Dermis lymphatic vessel endothelial cell (primary cell): Measurements from ENCODE around the gene TYK2. TPM values are rescaled to one million over a fixed set of nuclear protein-coding genes. Genes with fewer than 3 reads are reported as not detected.

Source experiments
- total RNA-seq: library from RNA; depleted of rRNA; stranded (reverse); fragments of >200 nt; gene quantifications from 2 replicates; pipeline ENCODE4 v1.2.1, GENCODE V29; 2014

TYK2 gene
- 55.4 and 56.3 TPM in 2 replicates for total RNA-seq

DNA sequence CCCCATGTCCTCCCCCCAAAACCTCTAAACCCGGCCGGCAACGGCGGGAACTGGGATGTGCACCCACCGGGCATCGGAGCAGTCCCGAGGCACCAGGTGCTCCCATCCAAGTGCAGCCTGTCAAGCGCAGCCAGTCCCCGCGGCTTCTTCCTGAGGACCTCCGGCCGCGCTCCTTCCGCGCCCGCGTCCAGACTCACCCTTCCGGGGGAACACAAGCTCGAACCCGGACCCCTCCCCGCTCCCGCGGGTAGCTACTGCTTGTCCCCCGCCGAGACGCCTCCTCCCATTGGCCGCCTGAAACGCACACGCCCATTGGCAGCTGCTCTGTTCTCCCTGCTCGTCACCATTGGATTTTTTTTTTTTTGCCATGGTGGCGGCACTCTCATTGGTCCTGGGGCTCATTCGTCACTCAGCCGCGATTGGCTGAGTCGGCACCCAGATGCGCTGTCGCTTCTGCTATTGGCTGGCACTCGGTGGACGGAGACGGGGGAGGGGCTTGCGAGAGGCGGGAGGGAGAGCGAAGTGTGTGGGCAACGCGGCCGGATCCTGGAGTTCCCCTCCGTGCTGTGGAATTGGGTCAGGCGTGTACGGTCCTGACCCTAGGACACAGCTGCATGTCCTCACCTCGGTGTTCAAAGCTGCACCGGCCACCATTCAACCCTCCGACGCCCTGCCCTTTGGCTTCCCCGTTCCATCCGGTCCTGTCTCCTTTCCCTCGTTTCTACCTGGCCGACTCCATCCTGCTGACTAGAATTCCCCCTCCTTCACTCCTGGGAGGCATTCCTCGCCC is at the start of gene TYK2:
TYK2 (minus strand) TSS at position 260 of the 790 bp plus-strand sequence. CDS start 2,166 bp downstream, outside the sequence.

DNA sequence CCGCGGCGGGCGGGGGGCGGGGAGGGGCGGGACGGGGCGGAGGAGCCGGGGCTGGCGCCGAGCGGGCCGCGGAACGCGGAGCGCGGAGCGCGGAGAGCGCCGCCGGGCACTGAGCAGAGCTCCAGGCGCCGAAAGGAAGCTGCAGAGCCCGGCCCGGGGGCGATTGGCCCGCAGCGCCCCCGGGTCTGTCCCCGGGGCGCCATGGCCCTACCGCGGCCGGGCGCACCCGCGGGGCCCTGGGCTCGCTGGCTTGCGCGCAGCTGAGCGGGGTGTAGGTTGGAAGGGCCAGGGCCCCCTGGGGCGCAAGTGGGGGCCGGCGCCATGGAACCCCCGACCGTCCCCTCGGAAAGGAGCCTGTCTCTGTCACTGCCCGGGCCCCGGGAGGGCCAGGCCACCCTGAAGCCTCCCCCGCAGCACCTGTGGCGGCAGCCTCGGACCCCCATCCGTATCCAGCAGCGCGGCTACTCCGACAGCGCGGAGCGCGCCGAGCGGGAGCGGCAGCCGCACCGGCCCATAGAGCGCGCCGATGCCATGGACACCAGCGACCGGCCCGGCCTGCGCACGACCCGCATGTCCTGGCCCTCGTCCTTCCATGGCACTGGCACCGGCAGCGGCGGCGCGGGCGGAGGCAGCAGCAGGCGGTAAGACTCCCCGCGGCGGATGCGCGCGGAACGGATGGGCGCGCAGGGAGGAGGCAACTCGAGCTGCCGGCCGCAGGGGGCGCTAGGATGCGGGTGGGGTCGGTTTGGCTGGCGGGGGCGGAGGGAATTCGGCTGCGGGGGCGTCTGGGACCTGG is 40.3 kb upstream of the TYK2 start, which contains the start of gene PDE4A:
PDE4A (plus strand) TSS at position 95 of the 796 bp plus-strand sequence; CDS start at position 322, 227 bp downstream.

DNA sequence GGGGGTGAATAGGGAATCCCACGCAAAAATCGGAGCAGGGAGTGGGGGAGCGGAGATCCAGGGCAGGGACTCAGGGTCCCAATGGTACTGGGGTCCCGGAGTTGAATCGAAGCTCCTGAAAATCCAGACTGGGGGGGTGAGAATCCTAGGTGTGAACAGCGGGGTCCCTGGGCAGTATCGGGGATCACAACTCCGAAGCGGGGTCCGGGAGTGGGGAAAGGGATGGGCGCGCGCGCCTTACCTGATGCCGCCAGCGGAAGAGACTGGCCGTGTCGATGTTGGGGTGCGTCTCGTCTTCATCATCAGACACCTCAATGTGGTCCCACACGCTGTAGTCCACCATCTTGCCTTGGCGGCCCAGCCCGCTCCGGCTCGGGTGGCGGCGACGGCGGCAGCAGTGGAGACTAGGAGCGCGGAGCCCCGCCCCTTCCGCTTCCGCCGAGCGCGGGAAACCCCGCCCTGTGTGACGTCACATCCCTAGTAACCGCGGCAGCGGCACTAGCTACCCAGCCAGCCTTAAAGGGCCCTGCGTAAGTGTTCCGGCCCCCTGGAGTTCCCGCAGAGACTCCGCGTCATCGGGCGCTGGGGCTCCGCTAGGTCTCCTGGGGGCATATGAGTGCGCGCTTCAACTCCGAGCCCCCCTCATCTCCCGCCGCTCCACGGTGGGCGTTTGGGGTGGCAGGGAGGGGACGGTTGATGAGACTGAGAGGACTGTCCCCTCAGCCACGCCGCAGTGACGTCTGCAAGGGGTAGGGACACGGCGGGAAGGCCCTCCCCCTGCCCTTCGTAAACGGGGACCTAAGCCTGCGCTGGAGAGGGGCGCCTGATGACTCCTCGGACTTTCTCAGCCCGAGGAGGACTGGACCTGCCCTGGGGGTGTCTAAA is 23.0 kb upstream of the TYK2 start, which contains the start of gene CDC37:
CDC37 (minus strand) TSS at position 406 of the 885 bp plus-strand sequence; CDS start at position 343, 63 bp downstream.

DNA sequence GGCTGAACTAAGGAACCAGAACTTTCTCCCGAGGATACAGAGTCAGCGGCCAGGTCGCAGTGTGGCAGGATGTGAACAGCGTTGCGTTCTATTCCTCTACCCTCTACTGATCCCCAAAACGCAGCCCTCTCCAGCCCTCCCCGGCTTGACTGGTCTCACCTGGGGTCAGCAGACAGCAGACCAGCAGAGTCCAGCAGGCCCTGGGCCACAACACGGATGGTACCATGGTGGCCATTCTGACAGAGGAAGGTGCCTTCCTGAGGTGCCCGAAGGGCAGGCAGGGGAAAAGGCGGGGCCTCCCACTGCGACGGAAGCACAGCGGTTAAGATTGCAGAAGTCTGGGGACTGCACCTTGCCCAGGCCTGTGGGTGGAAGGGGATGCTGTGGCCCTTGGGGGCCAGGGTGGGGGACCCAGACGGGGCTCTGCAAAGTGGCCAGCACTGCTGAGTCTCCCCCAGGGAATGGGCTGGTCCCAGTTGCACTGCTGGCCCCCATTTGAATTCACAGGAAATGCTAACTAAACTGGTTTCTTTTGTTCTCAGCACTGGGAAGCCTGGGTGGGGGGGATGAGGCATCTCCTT is 40.9 kb downstream of the TYK2 start, which contains the start of gene ICAM3:
ICAM3 (minus strand) TSS at position 245 of the 581 bp plus-strand sequence; CDS start at position 235, 10 bp downstream.

DNA sequence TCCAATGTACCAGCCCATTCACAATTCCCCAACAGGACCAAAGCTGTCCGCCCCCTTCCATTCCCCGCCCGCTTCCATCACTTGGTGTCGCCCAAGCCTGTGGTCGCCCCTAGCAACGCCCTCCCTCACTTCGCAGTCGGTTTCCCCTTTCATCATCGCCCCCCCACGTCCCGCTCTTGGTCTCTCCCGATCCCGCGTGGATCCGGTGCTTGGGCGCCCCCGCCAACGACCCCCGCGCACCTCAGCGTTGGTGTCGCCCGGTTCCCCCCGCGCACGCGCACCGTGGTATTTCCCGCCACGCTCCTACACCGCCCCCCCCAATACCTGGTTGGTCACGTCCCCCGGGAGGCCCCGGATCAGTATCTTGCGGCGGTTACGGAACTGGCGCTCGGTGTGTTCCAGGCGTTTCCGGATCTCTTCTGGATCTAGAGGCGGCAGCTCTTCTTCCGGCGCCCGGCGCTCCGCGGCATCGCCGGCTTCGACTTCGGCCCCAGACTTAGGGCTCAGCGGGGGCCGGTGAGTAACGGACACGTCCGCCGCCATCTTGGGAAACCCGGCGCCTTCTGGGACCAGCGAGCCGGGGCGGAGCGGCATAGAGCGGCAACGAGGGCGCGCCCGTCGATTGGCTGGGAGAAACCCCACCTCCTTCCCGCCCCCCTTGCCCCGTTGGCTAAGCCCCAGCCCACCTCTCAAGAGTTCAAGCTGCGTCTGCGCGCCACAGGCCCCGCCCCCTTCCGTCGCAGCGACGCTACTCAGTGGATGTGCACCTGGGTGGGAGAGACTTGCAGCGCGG is 47.2 kb downstream of the TYK2 start, which contains the start of gene RAVER1:
RAVER1 (minus strand) TSS at position 565 of the 793 bp plus-strand sequence; CDS start at position 543, 22 bp downstream.

DNA sequence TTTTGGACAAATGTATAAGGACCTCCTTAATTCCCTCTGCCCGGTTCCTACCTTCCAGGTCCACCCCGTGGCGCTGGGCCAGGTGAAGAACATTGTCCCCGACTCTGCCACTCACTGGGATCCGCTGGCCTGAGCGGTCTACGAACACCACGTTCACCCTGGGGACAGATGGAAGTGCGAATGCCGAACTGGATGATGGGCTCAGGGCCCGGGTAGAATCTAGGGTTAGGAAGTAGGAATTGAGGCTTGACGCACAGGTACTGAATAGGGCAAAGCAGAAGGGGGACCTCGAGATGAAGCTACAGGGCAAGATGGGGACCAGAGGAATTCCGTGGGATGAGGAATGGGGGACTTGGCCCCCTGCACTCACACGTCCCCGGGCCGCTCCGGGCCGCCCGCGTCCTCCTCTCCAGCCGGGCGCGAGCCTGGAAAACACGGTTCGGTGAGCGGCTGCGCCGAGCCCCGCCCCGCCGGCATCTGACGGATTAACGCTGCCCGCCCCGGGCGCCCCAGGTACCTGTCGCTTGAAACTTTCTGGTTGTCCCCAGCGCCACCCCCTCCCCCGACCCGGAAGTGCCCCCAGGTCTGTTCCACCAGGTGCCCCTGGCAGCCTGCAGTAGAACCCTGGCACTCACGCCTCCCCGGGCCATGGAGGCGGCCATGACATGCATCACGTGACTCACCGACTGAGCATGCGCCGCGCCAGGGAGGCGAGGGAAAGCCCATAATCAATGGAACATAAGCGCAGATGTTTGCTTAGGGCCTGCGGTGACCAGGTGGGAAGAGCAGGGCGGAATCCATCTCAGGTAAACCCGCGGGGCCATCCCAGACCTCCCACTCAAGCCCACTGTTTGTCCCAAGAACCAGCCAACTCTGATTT is 64.8 kb downstream of the TYK2 start, which contains the start of gene FDX2:
FDX2 (minus strand) TSS at position 681 of the 880 bp plus-strand sequence; CDS start at position 662, 19 bp downstream.

DNA sequence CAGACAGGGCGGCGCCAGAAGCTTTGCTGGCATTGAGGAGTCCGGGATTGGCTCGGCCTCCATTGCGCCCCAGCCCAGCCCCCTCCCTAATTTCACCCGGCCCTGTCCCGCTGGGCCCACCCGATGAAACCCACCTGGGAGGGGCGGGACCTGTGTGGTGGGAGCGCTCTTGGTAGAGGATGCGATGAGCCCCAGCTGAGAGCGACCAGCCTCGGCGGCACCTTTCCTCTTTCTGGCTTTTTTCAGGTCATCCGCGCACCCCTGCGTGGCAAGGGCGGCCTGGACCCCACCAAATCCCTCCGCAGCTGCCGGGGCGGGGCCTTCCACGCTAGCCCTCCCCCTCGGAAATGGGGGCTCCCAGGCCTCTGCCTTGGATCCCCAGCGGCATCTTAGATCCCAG is 70.9 kb downstream of the TYK2 start, which contains the start of gene ZGLP1:
ZGLP1 (minus strand) TSS at position 393 of the 400 bp plus-strand sequence.

Other genes with a start within 250 kb of the TYK2 start
- 12.1 and 14.4 TPM in 2 replicates for gene DNMT1, start 185.6 kb downstream of the TYK2 start, total RNA-seq
- gene S1PR2, start 149.2 kb downstream of the TYK2 start, total RNA-seq: 0.43 and 0.54 TPM in 2 replicates
- 10.3 and 13.6 TPM in 2 replicates for gene MRPL4, start 128.4 kb downstream of the TYK2 start, total RNA-seq
- 2.1 and 4.4 TPM in 2 replicates for gene ICAM1, start 109.5 kb downstream of the TYK2 start, total RNA-seq
- under 0.01 and 0.11 TPM in 2 replicates for gene ICAM4, start 93.6 kb downstream of the TYK2 start, total RNA-seq
- gene ICAM5, start 90.6 kb downstream of the TYK2 start, total RNA-seq: under 0.01 TPM in 1 of 2 replicates, not detected in the other
- gene ZGLP1, start 70.8 kb downstream of the TYK2 start, total RNA-seq: 0.11 and 0.26 TPM in 2 replicates
- 16.0 and 16.9 TPM in 2 replicates for gene FDX2, start 64.6 kb downstream of the TYK2 start, total RNA-seq
- 4.8 and 6.1 TPM in 2 replicates for gene RAVER1, start 47.0 kb downstream of the TYK2 start, total RNA-seq
- 8.2 and 8.4 TPM in 2 replicates for gene ICAM3, start 40.9 kb downstream of the TYK2 start, total RNA-seq
- 240 and 243 TPM in 2 replicates for gene CDC37, start 23.0 kb upstream of the TYK2 start, total RNA-seq
- gene PDE4A, start 40.0 kb upstream of the TYK2 start, total RNA-seq: 1.8 and 2.2 TPM in 2 replicates
- 78.4 and 78.9 TPM in 2 replicates for gene KEAP1, start 122.8 kb upstream of the TYK2 start, total RNA-seq
- 0.11 TPM in 1 of 2 replicates, not detected in the other for gene S1PR5, start 136.9 kb upstream of the TYK2 start, total RNA-seq
- gene ATG4D, start 163.3 kb upstream of the TYK2 start, total RNA-seq: 5.9 and 6.0 TPM in 2 replicates
- 5.7 and 8.4 TPM in 2 replicates for gene KRI1, start 185.4 kb upstream of the TYK2 start, total RNA-seq
- 3.6 and 11.1 TPM in 2 replicates for gene CDKN2D, start 188.4 kb upstream of the TYK2 start, total RNA-seq
- under 0.01 TPM in 1 of 2 replicates, not detected in the other for gene AP1M2, start 206.7 kb upstream of the TYK2 start, total RNA-seq
- 61.0 and 69.5 TPM in 2 replicates for gene SLC44A2, start 245.0 kb upstream of the TYK2 start, total RNA-seq